Aorta (tissue), 5 donors: ENCODE results near the gene TSPYL2. TPM values are rescaled to one million over a fixed set of nuclear protein-coding genes. Genes with fewer than 3 reads are reported as not detected.

ENCODE experiments used
- ATAC-seq: fragments of 200-7000 bp; cut with Tn5 transposase; one replicate; pipeline ENCODE4 v1.9.1; 2022; ENCODE audit warnings: moderate library complexity; ENCODE audit not compliant: low FRiP score
- DNase-seq, 2 donors: peaks; one replicate each; pipeline ENCODE4 v3.0.0-alpha.2; 2020
- H3K27ac ChIP-seq, 2 donors: one replicate each; pipeline ENCODE4 v1.5.1; 2013; ENCODE audit warnings: low read length in 2 of 2, mild to moderate bottlenecking in 2 of 2, moderate library complexity in 2 of 2, control low read depth in 1 of 2, inconsistent platforms in 1 of 2, low read depth in 1 of 2
- H3K27me3 ChIP-seq, 2 donors: one replicate each; pipeline ENCODE4 v1.6.1; 2013; ENCODE audit warnings: control low read depth in 1 of 2, low read length in 1 of 2, mild to moderate bottlenecking in 1 of 2, moderate library complexity in 1 of 2; ENCODE audit not compliant: insufficient read depth in 2 of 2, control insufficient read depth in 1 of 2
- H3K36me3 ChIP-seq, 2 donors: one replicate each; pipeline ENCODE4 v1.6.1; 2013; ENCODE audit warnings: control low read depth in 1 of 2, low read length in 1 of 2, mild to moderate bottlenecking in 1 of 2; ENCODE audit not compliant: insufficient read depth in 2 of 2, control insufficient read depth in 1 of 2
- H3K4me1 ChIP-seq, 2 donors: one replicate each; pipeline ENCODE4 v1.6.1; 2013; ENCODE audit warnings: low read length in 2 of 2, control low read depth in 1 of 2, mild to moderate bottlenecking in 1 of 2, moderate library complexity in 1 of 2; ENCODE audit not compliant: insufficient read depth in 2 of 2, control insufficient read depth in 1 of 2
- H3K4me3 ChIP-seq, 2 donors: one replicate each; pipeline ENCODE4 v1.5.1; 2013; ENCODE audit warnings: low read length in 2 of 2, control low read depth in 1 of 2, mild to moderate bottlenecking in 1 of 2
- H3K9me3 ChIP-seq: one replicate; pipeline ENCODE4 v1.6.1; 2013; ENCODE audit warnings: mild to moderate bottlenecking, low read length; ENCODE audit not compliant: control insufficient read depth
- WGBS, 2 donors: extraction: QIAGEN DNeasy Blood & Tissue Kit; methylation state at CpG; one replicate each; pipeline ENCODE4 v1.1.7; 2013; 5-methylcytosine and 5-hydroxymethylcytosine counted together
- intact Hi-C, 2 donors: fragments of 100-400 bp; cut with DNase I; formaldehyde crosslinking; loops; one replicate each; pipeline versions ENCODE4 v1.14.2 to v1.15.0; 2022
- polyA plus RNA-seq, 2 donors: library from polyadenylated mRNA; stranded (reverse); fragments of 200-250 nt; gene quantifications; one replicate each; pipeline ENCODE4 v1.2.3, GENCODE V29; 2013
- total RNA-seq, 2 donors: library from RNA; stranded (reverse); fragmentation: NEBNext Ultra II Directional; extraction: Animal tissue kit (Norgen Biotek cat#: 25700); gene quantifications; one replicate each; pipeline ENCODE4 v1.2.1, GENCODE V29; 2021
- donor health status: healthy with polysubstance abuse.
- donor health status: Bipolar disorder and iron deficiency.
- donor health status: DM: no; HTN: no; CAD: no.
- donor health status: DM: no; HTN: no; CAD: no.
- donor health status: DM: yes; HTN: yes; CAD: no.

The TSPYL2 gene
- total and polyA plus RNA-seq, 4 donors = 29.3 to 256 (median 77.2) TPM

GRCh38 chrX:53085661-53086229, 3.6 kb downstream of the TSPYL2 start:
- DNase-seq (no peak), ATAC-seq (no peak)
- Histone ChIP-seq H3K27me3 (no peaks in the 10 kb centered on the region), H3K4me1 (peaks cover 0 to 2% of the 10 kb centered on the region in 2 donors), H3K27ac (no peak overlapping the region), H3K36me3 (no peaks in the 10 kb centered on the region), H3K4me3 (no peak overlapping the region), H3K9me3 (no peaks in the 10 kb centered on the region)
- WGBS, 2 donors = 79% methylated on average over 17 of the region's 17 CpGs
- intact Hi-C loops = no loop called here

- 19 to 27% methylated on average over 6 of the region's 6 CpGs for WGBS, 2 donors
- intact Hi-C loops = no loop called here
- no peak for DNase-seq
- Histone ChIP-seq H3K27ac (peak overlapping the region in 1 of 2 donors; percentile 26), H3K4me1 (peaks cover 0 to 2% of the 10 kb centered on the region in 2 donors), H3K4me3 (no peak overlapping the region), H3K27me3 (no peaks in the 10 kb centered on the region), H3K36me3 (no peaks in the 10 kb centered on the region), H3K9me3 (no peaks in the 10 kb centered on the region)
- no peak for ATAC-seq
Observed at GRCh38 chrX:53086464-53086863, 4.3 kb downstream of the TSPYL2 start.

GRCh38 chrX:53087388-53087831, 5.2 kb downstream of the TSPYL2 start:
- peaks cover 0 to 2% of the 10 kb centered on the region in 2 donors for H3K4me1 ChIP-seq
- no peak overlapping the region for H3K4me3 ChIP-seq

GRCh38 chrX:53088136-53088974, 6.2 kb downstream of the TSPYL2 start:
- H3K27ac ChIP-seq = peak overlapping the region; percentile 31 to 64
- peaks cover 0 to 2% of the 10 kb centered on the region in 2 donors for H3K4me1 ChIP-seq
- intact Hi-C loops = no loop called here
- peak overlapping the region in 1 of 2 donors; percentile 65 for H3K4me3 ChIP-seq
- H3K9me3 ChIP-seq = no peaks in the 10 kb centered on the region
- H3K27me3 ChIP-seq = no peaks in the 10 kb centered on the region
- peak; percentile 86 for ATAC-seq
- H3K36me3 ChIP-seq = no peaks in the 10 kb centered on the region
- DNase-seq = peak; percentile 87 to 93
- WGBS, 2 donors = 15 to 38% methylated on average over 45 to 51 of the region's 51 CpGs

More at GRCh38 chrX:53087388-53087831, 5.2 kb downstream of the TSPYL2 start:
- no peak for DNase-seq
- no peak for ATAC-seq
- Histone ChIP-seq H3K27ac (peak overlapping the region in 1 of 2 donors; percentile 37), H3K27me3 (no peaks in the 10 kb centered on the region), H3K36me3 (no peaks in the 10 kb centered on the region), H3K9me3 (no peaks in the 10 kb centered on the region)
- 43 to 65% methylated on average over 3 of the region's 3 CpGs for WGBS, 2 donors
- intact Hi-C loops = no loop called here

- intact Hi-C loops = loop anchor here in 1 of 2 donors (1.0 kb wide), 1 partner anchor 18 kb away; no protein-coding TSS in a partner anchor
- no peaks in the 10 kb centered on the region for H3K27me3 ChIP-seq
- peak overlapping the region in 1 of 2 donors; percentile 31 for H3K27ac ChIP-seq
- WGBS, 2 donors = 8 to 19% methylated on average over 11 of the region's 11 CpGs
- DNase-seq = no peak
- no peak for ATAC-seq
- H3K4me3 ChIP-seq = peak overlapping the region in 1 of 2 donors; percentile 65
- no peaks in the 10 kb centered on the region for H3K36me3 ChIP-seq
- H3K4me1 ChIP-seq = peaks cover 0 to 2% of the 10 kb centered on the region in 2 donors
- H3K9me3 ChIP-seq = no peaks in the 10 kb centered on the region
Observed at GRCh38 chrX:53089224-53089842, 7.2 kb downstream of the TSPYL2 start.

GRCh38 chrX:53089925-53090324, 7.8 kb downstream of the TSPYL2 start:
- Histone ChIP-seq H3K27me3 (no peaks in the 10 kb centered on the region), H3K9me3 (no peaks in the 10 kb centered on the region), H3K4me1 (peaks cover 0 to 2% of the 10 kb centered on the region in 2 donors), H3K36me3 (no peaks in the 10 kb centered on the region), H3K27ac (no peak overlapping the region), H3K4me3 (no peak overlapping the region)
- ATAC-seq = no peak
- DNase-seq = no peak
- intact Hi-C loops = loop anchor here in 1 of 2 donors (1.0 kb wide), 1 partner anchor 19 kb away; no protein-coding TSS in a partner anchor
- 34 to 38% methylated on average over 2 of the region's 2 CpGs for WGBS, 2 donors

GRCh38 chrX:53091354-53091753, 9.2 kb downstream of the TSPYL2 start:
- 64 to 90% methylated on average over 2 of the region's 2 CpGs for WGBS, 2 donors
- no peak for ATAC-seq
- Histone ChIP-seq H3K27me3 (no peaks in the 10 kb centered on the region), H3K4me1 (peaks cover 0 to 2% of the 10 kb centered on the region in 2 donors), H3K4me3 (no peak overlapping the region), H3K27ac (no peak overlapping the region), H3K9me3 (no peaks in the 10 kb centered on the region), H3K36me3 (no peaks in the 10 kb centered on the region)
- intact Hi-C loops = no loop called here
- no peak for DNase-seq

- no peaks in the 10 kb centered on the region for H3K9me3 ChIP-seq
- H3K27ac ChIP-seq = peak overlapping the region in 1 of 2 donors; percentile 97
- H3K4me3 ChIP-seq = peak overlapping the region in 1 of 2 donors; percentile 43
- H3K4me1 ChIP-seq = no peaks in the 10 kb centered on the region
- 1 to 24% methylated on average over 16 of the region's 16 CpGs for WGBS, 2 donors
- H3K27me3 ChIP-seq = no peaks in the 10 kb centered on the region
- intact Hi-C loops = no loop called here
- H3K36me3 ChIP-seq = no peaks in the 10 kb centered on the region
- peak; percentile 91 to 93 for DNase-seq
- peak; percentile 88 for ATAC-seq
Observed at GRCh38 chrX:53093177-53093655, 11.0 kb downstream of the TSPYL2 start.
